K562 (cell line): ENCODE results near the gene TERT. TPM values are rescaled to one million over a fixed set of nuclear protein-coding genes. Genes with fewer than 3 reads are reported as not detected.

Experiments used
- ATAC-seq: fragments of 200-7000 bp; cut with Tn5 transposase; 3 replicates; pipeline ENCODE4 v1.9.1; 2020; ENCODE audit warnings: moderate library complexity
- BruUV-seq: library from RNA; stranded (reverse); fragments of 400-500 nt; replicated peaks from 2 replicates; lab custom pipeline; 2021; lab: Mats Ljungman, UMichigan
- CTCF ChIA-PET: fragments of 300-600 bp; formaldehyde crosslinking; extraction: SDS; loops from one replicate; lab custom pipeline; 2021; ENCODE audit warnings: low intra/inter-chr PET ratio; lab: Yijun Ruan, JAX
- POLR2A ChIA-PET: fragments of 300-600, 350-650 bp; sonication (Branson Sonifier 250); formaldehyde crosslinking; extraction: SDS; loops from one replicate; lab custom pipeline; 2021; ENCODE audit warnings: antibody characterized with exemption, inconsistent platforms; lab: Yijun Ruan, JAX
- DNase-seq, 4 experiments: peaks; one replicate each; pipeline versions ENCODE4 v3.0.0 to v3.0.0-alpha.2; 2011 to 2018; ENCODE audit warnings: low spot score in 3 of 4, mixed read lengths in 3 of 4; ENCODE audit errors: extremely low read depth in 1 of 4
- FAIRE-seq: peaks from 2 replicates; lab custom pipeline; 2011; peaks lifted over from hg19 to GRCh38; lab: Jason Lieb, UNC
- H2AFZ ChIP-seq: 2 replicates; pipeline ENCODE4 v1.6.0; 2011; ENCODE audit warnings: low read depth, low read length, control low read depth, inconsistent platforms
- H3K27ac ChIP-seq: fragments of 200-600 bp; 3 replicates; pipeline ENCODE4 v1.8.0; 2011; ENCODE audit warnings: low read depth, mild to moderate bottlenecking, control low read depth, inconsistent platforms, low read length, moderate library complexity, mixed read lengths; ENCODE audit errors: extremely low read depth
- H3K27me3 ChIP-seq, 2 experiments: fragments of 300-600 bp in 1 of 2; 2 replicates in 1 of 2; 3 replicates in 1 of 2; pipeline versions ENCODE4 v1.6.0 to v1.8.0; 2011; ENCODE audit warnings: inconsistent platforms in 2 of 2, low read length in 2 of 2, mild to moderate bottlenecking in 1 of 2, mixed read lengths in 1 of 2, moderate library complexity in 1 of 2; ENCODE audit not compliant: control insufficient read depth in 2 of 2, insufficient read depth in 2 of 2
- H3K36me3 ChIP-seq: fragments of 300-600 bp; 3 replicates; pipeline ENCODE4 v1.8.0; 2011; ENCODE audit warnings: mild to moderate bottlenecking, low read length, inconsistent platforms; ENCODE audit not compliant: control insufficient read depth, insufficient read depth
- H3K4me1 ChIP-seq, 2 experiments: fragments of 200-600 bp in 1 of 2; replicated peaks in 1 of 2; 2 replicates in 1 of 2; 3 replicates in 1 of 2; pipeline versions ENCODE4 v1.5.1 to v1.8.0; 2011; ENCODE audit warnings: inconsistent platforms in 2 of 2, low read length in 2 of 2, mild to moderate bottlenecking in 1 of 2, mixed read lengths in 1 of 2, moderate library complexity in 1 of 2; ENCODE audit not compliant: control insufficient read depth in 2 of 2, insufficient read depth in 2 of 2
- H3K4me2 ChIP-seq: 2 replicates; pipeline ENCODE4 v1.6.1; 2011; ENCODE audit warnings: low read length, control low read depth, inconsistent platforms, mixed read lengths; ENCODE audit not compliant: insufficient read depth
- H3K4me3 ChIP-seq: fragments of 200-600 bp; sonication (generic), shearing (Covaris generic); 2 replicates; pipeline ENCODE4 v1.5.1; 2016; ENCODE audit warnings: control low read depth, inconsistent platforms
- H3K79me2 ChIP-seq: fragments of 200-600 bp; 3 replicates; pipeline ENCODE4 v1.8.0; 2011; ENCODE audit warnings: low read length, inconsistent platforms; ENCODE audit not compliant: control insufficient read depth, insufficient read depth
- H3K9ac ChIP-seq, 2 experiments: 2 replicates each; pipeline versions ENCODE4 v1.6.0 to v1.6.1; 2011; ENCODE audit warnings: low read depth in 2 of 2, low read length in 2 of 2, control low read depth in 1 of 2, inconsistent platforms in 1 of 2, mild to moderate bottlenecking in 1 of 2, mixed read lengths in 1 of 2; ENCODE audit not compliant: insufficient read depth in 1 of 2
- H3K9me1 ChIP-seq: one replicate; pipeline ENCODE4 v1.6.0; 2011; ENCODE audit warnings: inconsistent platforms, mild to moderate bottlenecking, low read length, moderate library complexity; ENCODE audit not compliant: control insufficient read depth, insufficient read depth
- H3K9me3 ChIP-seq: replicated peaks from 2 replicates; pipeline ENCODE4 v1.5.1; 2011; ENCODE audit warnings: low read depth, low read length, inconsistent platforms; ENCODE audit not compliant: control insufficient read depth, insufficient read depth
- H4K20me1 ChIP-seq: replicated peaks from 2 replicates; pipeline ENCODE4 v1.6.1; 2011; ENCODE audit warnings: low read length, inconsistent platforms, mixed read lengths; ENCODE audit not compliant: control insufficient read depth, insufficient read depth
- ARID3A ChIP-seq: IDR thresholded peaks from 2 replicates; pipeline ENCODE4 v1.6.1; 2012; ENCODE audit warnings: low read depth, low read length, improper control_type of control experiment, borderline replicate concordance
- BDP1 ChIP-seq: IDR thresholded peaks from 3 replicates; pipeline ENCODE4 v1.6.1; 2011; ENCODE audit not compliant: insufficient read length, insufficient read depth
- CXXC5 ChIP-seq: fragments of 250-450 bp; sonication (Bioruptor Pico); IDR thresholded peaks from 2 replicates; pipeline ENCODE4 v1.8.0; 2022; ENCODE audit warnings: inconsistent platforms, mild to moderate bottlenecking, moderate library complexity
- EGR1 ChIP-seq: fragments of 450-650 bp; conservative IDR thresholded peaks from 2 replicates; pipeline ENCODE4 v1.6.1; 2017; ENCODE audit warnings: mild to moderate bottlenecking
- ELF2 ChIP-seq: fragments of 250-450 bp; sonication (Bioruptor Pico); IDR thresholded peaks from 2 replicates; pipeline ENCODE4 v1.5.0; 2021; ENCODE audit warnings: mild to moderate bottlenecking
- EP400 ChIP-seq: fragments of 450-650 bp; IDR thresholded peaks from 2 replicates; pipeline ENCODE4 v1.6.1; 2017; ENCODE audit warnings: antibody characterized with exemption, mild to moderate bottlenecking, moderate library complexity
- FOXP1 ChIP-seq: sonication (generic); formaldehyde crosslinking; IDR thresholded peaks from 2 replicates; pipeline ENCODE4 v1.8.0; 2022; ENCODE audit warnings: mild to moderate bottlenecking, missing genetic modification reagents
- GATAD2A ChIP-seq: fragments of 450-650 bp; IDR thresholded peaks from 2 replicates; pipeline ENCODE4 v1.6.1; 2017
- GMEB1 ChIP-seq: fragments of 250-450 bp; sonication (Bioruptor Pico); IDR thresholded peaks from 2 replicates; pipeline ENCODE4 v1.4.0; 2020; ENCODE audit warnings: mild to moderate bottlenecking
- HEY1 ChIP-seq: fragments of 250-450 bp; sonication (Bioruptor Pico); IDR thresholded peaks from 2 replicates; pipeline ENCODE4 v1.5.0; 2020; ENCODE audit warnings: mild to moderate bottlenecking, moderate library complexity, borderline replicate concordance
- KDM4B ChIP-seq, 2 experiments: fragments of 450-650 bp in 1 of 2; sonication (generic) in 1 of 2; IDR thresholded peaks; 2 replicates each; pipeline ENCODE4 v1.6.1; 2016 to 2017; ENCODE audit warnings: borderline replicate concordance in 2 of 2, antibody characterized with exemption in 1 of 2, low read depth in 1 of 2, mild to moderate bottlenecking in 1 of 2
- MAFK ChIP-seq: IDR thresholded peaks from 2 replicates; pipeline ENCODE4 v1.6.1; 2011; ENCODE audit warnings: low read length, improper control_type of control experiment
- MCM2 ChIP-seq: fragments of 450-650 bp; IDR thresholded peaks from 2 replicates; pipeline ENCODE4 v1.6.1; 2017; ENCODE audit warnings: low read depth, mild to moderate bottlenecking
- NBN ChIP-seq: fragments of 450-650 bp; IDR thresholded peaks from 2 replicates; pipeline ENCODE4 v1.6.1; 2016; ENCODE audit warnings: low read depth, mild to moderate bottlenecking
- NFIX ChIP-seq: fragments of 250-450 bp; sonication (Bioruptor Pico); IDR thresholded peaks from 2 replicates; pipeline ENCODE4 v1.4.0; 2020; ENCODE audit warnings: low read depth, mild to moderate bottlenecking, moderate library complexity
- SMARCA4 ChIP-seq: fragments of 450-650 bp; IDR thresholded peaks from 2 replicates; pipeline ENCODE4 v1.6.1; 2016
- TOE1 ChIP-seq, 2 experiments: fragments of 450-650 bp in 1 of 2; sonication (generic) in 1 of 2; formaldehyde crosslinking in 1 of 2; IDR thresholded peaks; 2 replicates each; pipeline versions ENCODE4 v1.7.1 to v1.8.0; 2016 to 2022; ENCODE audit warnings: borderline replicate concordance in 2 of 2, mild to moderate bottlenecking in 2 of 2, antibody characterized with exemption in 1 of 2, inconsistent platforms in 1 of 2, low read depth in 1 of 2, missing genetic modification reagents in 1 of 2, moderate library complexity in 1 of 2
- USF2 ChIP-seq: sonication (generic); formaldehyde crosslinking; IDR thresholded peaks from 2 replicates; pipeline ENCODE4 v1.5.0; 2020; ENCODE audit warnings: missing genetic modification reagents
- WGBS: fragments of 100-300 bp; shearing (Covaris generic); methylation state at CpG from one replicate; pipeline ENCODE4 v1.1.6; 2016; ENCODE audit warnings: low coverage, mixed read lengths; ENCODE audit not compliant: insufficient coverage; ENCODE audit errors: missing lambda C conversion rate; 5-methylcytosine and 5-hydroxymethylcytosine counted together
- in situ Hi-C: fragments of 300-500 bp; cut with MboI; formaldehyde crosslinking; loops from 4 replicates; pipeline ENCODE4 v1.15.0; 2018; ENCODE audit warnings: inconsistent platforms, mixed read lengths
- intact Hi-C: fragments of 100-400 bp; cut with micrococcal nuclease; formaldehyde crosslinking; loops from 2 replicates; pipeline ENCODE4 v1.14.2; 2022
- polyA plus RNA-seq, 8 experiments: library from polyadenylated mRNA; depleted of rRNA in 4 of 8; stranded (reverse) in 5 of 8; unstranded in 3 of 8; fragments of >200 nt; fragmentation: Nextera tagmentation in 2 of 8; fragmentation: Illumina TruSeq in 1 of 8; extraction: Ambion mirVana in 2 of 8; extraction: Trizol in 1 of 8; gene quantifications; 2 replicates each; pipeline versions ENCODE4 v1.2.1 to v1.2.3, GENCODE V29; 2011 to 2014; ENCODE audit warnings: inconsistent platforms in 1 of 8, missing spikeins in 1 of 8
- total RNA-seq, 7 experiments: library from RNA; depleted of rRNA in 6 of 7; stranded (reverse); fragments of >200 nt in 6 of 7; fragmentation: Illumina TruSeq in 2 of 7; extraction: Trizol in 2 of 7; gene quantifications; 2 replicates each; pipeline versions ENCODE4 v1.2.1 to v1.2.3, GENCODE V29; 2011 to 2021; ENCODE audit warnings: low replicate concordance in 1 of 7

TERT gene
- total and polyA plus RNA-seq, 9 of the 15 experiments (the other 6 are each of a cell fraction or from before 2014, with no cell fraction given) = 0.08 to 4.5 (median 0.98) TPM; not detected in 1

GRCh38 chr5:1242733-1243486 lies 52.0 kb downstream of the TERT start:
- BruUV-seq = no TSS peak
- in situ Hi-C loops = no loop called here
- DNase-seq (no peak), FAIRE-seq (no peak), ATAC-seq (no peak)
- intact Hi-C loops = no loop called here
- under 1% methylated on average over 14 of the region's 14 CpGs for WGBS
- CTCF ChIA-PET = no interaction called here
- no peak overlapping the region for H3K27ac ChIP-seq
- no peaks in the 10 kb centered on the region for H3K79me2 ChIP-seq
- peaks cover 5% of the 10 kb centered on the region for H3K9me1 ChIP-seq
- H4K20me1 ChIP-seq = peaks cover 51% of the 10 kb centered on the region
- peaks cover 37 to 84% of the 10 kb centered on the region in 2 experiments; a peak in 4 of 5 replicates for H3K27me3 ChIP-seq
- H3K4me1 ChIP-seq = peaks cover 8 to 52% of the 10 kb centered on the region in 2 experiments; a peak in 4 of 5 replicates
- H3K9me3 ChIP-seq = no peaks in the 10 kb centered on the region
- H3K36me3 ChIP-seq = no peaks in the 10 kb centered on the region
- POLR2A ChIA-PET = interaction anchor here (0.6 kb wide), 1 partner anchor 72 kb away, joined by 3 read pairs; no protein-coding TSS in a partner anchor
- H3K4me2 ChIP-seq = no peak overlapping the region
- H3K4me3 ChIP-seq = no peak overlapping the region
- H2AFZ ChIP-seq = no peak overlapping the region
- TF ChIP-seq ARID3A (no peak), HEY1 (CRISPR knock-in tag) (no peak), MCM2 (no peak), FOXP1 (CRISPR knock-in tag) (no peak), USF2 (CRISPR knock-in tag) (no peak), TOE1 (IDR thresholded peaks at IDR 0.05; ENCODE audit: borderline replicate concordance) (no peak), TOE1 (CRISPR knock-in tag; IDR thresholded peaks at IDR 0.05; ENCODE audit: borderline replicate concordance, low read depth) (no peak), EP400 (no peak), NFIX (CRISPR knock-in tag) (no peak), SMARCA4 (no peak), BDP1 (no peak), NBN (no peak), EGR1 (no peak), ELF2 (CRISPR knock-in tag) (no peak), KDM4B (IDR thresholded peaks at IDR 0.05; ENCODE audit: borderline replicate concordance in 2 of 2, low read depth in 1 of 2) (no peak), CXXC5 (no peak), GATAD2A (no peak), GMEB1 (CRISPR knock-in tag) (no peak), MAFK (no peak)
- TF ChIP-seq, all 486 proteins: peak for 0
- H3K9ac ChIP-seq = no peak overlapping the region; a peak in 1 of 4 replicates
